HCT116 (cell line): Measurements from ENCODE around the gene FA2H. TPM values are rescaled to one million over a fixed set of nuclear protein-coding genes. Genes with fewer than 3 reads are reported as not detected.

Source experiments
- ATAC-seq: fragments of 200-7000 bp; cut with Tn5 transposase; 2 replicates; pipeline ENCODE4 v1.9.1; 2020; ENCODE audit warnings: mild to moderate bottlenecking, moderate library complexity
- BruUV-seq: library from RNA; stranded (reverse); fragments of 400-500 nt; replicated peaks from 2 replicates; lab custom pipeline; 2021; lab: Mats Ljungman, UMichigan
- CTCF ChIA-PET: fragments of 300-600 bp; sonication (Branson Sonifier 250); formaldehyde crosslinking; loops from one replicate; lab custom pipeline; 2021; ENCODE audit warnings: antibody characterized with exemption; lab: Charles Lee
- POLR2A ChIA-PET: fragments of 300-600, 350-600 bp; sonication (Branson Sonifier 250); formaldehyde crosslinking; loops from one replicate; lab custom pipeline; 2021; ENCODE audit warnings: antibody characterized with exemption; lab: Charles Lee
- RAD21 ChIA-PET, 2 experiments: fragments of 300-600 bp; sonication (Branson Sonifier 250); formaldehyde crosslinking; loops; one replicate each; lab custom pipeline; 2023; ENCODE audit warnings: low total read pairs in 2 of 2; ENCODE audit not compliant: uncharacterized antibody in 2 of 2, unreplicated experiment in 2 of 2, low non-redundant PET in 1 of 2; lab: Charles Lee
- DNase-seq: peaks from one replicate; pipeline ENCODE4 v3.0.0-alpha.2; 2010; ENCODE audit warnings: low read depth, low spot score
- H2AFZ ChIP-seq: fragments of 200-600 bp; shearing (Covaris generic), sonication (generic); 2 replicates; pipeline ENCODE4 v1.6.1; 2017; ENCODE audit warnings: low read depth, mixed run types, mixed read lengths, antibody characterized with exemption, low read length; ENCODE audit not compliant: poor library complexity, severe bottlenecking
- H3K27ac ChIP-seq: 2 replicates; pipeline ENCODE4 v1.5.1; 2012; ENCODE audit warnings: low read depth, low read length
- H3K27me3 ChIP-seq: fragments of 200-600 bp; sonication (generic); 2 replicates; pipeline ENCODE4 v1.6.1; 2016; ENCODE audit warnings: mixed run types, low read length, mixed read lengths; ENCODE audit not compliant: insufficient read depth
- H3K36me3 ChIP-seq, 2 experiments: fragments of 200-500 bp in 1 of 2; fragments of 200-600 bp in 1 of 2; sonication (Bioruptor generic) in 1 of 2; sonication (generic) in 1 of 2; 2 replicates each; pipeline versions ENCODE4 v1.5.1 to v1.6.1; 2014 to 2016; ENCODE audit warnings: low read length in 2 of 2, inconsistent platforms in 1 of 2, mixed read lengths in 1 of 2, mixed run types in 1 of 2; ENCODE audit not compliant: insufficient read depth in 2 of 2, control insufficient read depth in 1 of 2
- H3K4me1 ChIP-seq, 2 experiments: fragments of 200-600 bp in 1 of 2; sonication (generic) in 1 of 2; 2 replicates each; pipeline versions ENCODE4 v1.5.1 to v1.6.1; 2012 to 2017; ENCODE audit warnings: low read length in 2 of 2, inconsistent platforms in 1 of 2, mild to moderate bottlenecking in 1 of 2, mixed read lengths in 1 of 2, mixed run types in 1 of 2, moderate library complexity in 1 of 2; ENCODE audit not compliant: insufficient read depth in 2 of 2, control insufficient read depth in 1 of 2
- H3K4me2 ChIP-seq: fragments of 200-600 bp; sonication (generic); 2 replicates; pipeline ENCODE4 v1.6.1; 2017; ENCODE audit warnings: mixed run types, low read length, mixed read lengths
- H3K4me3 ChIP-seq, 2 experiments: fragments of 200-600 bp in 1 of 2; sonication (generic) in 1 of 2; replicated peaks in 1 of 2; 2 replicates each; pipeline ENCODE4 v1.5.1; 2011 to 2016; ENCODE audit warnings: low read length in 2 of 2, control low read depth in 1 of 2, low read depth in 1 of 2, mild to moderate bottlenecking in 1 of 2, mixed read lengths in 1 of 2, mixed run types in 1 of 2
- H3K79me2 ChIP-seq: fragments of 200-600 bp; sonication (generic); 2 replicates; pipeline ENCODE4 v1.6.1; 2017; ENCODE audit warnings: mild to moderate bottlenecking, mixed run types, low read length, moderate library complexity, mixed read lengths; ENCODE audit not compliant: insufficient read depth
- H3K9ac ChIP-seq: fragments of 200-600 bp; sonication (generic); 2 replicates; pipeline ENCODE4 v1.6.1; 2016; ENCODE audit warnings: low read length, mixed read lengths
- H3K9me2 ChIP-seq: fragments of 200-600 bp; sonication (generic), shearing (Covaris generic); 2 replicates; pipeline ENCODE4 v1.6.1; 2017; ENCODE audit warnings: mixed run types, mild to moderate bottlenecking, moderate library complexity; ENCODE audit not compliant: insufficient read depth
- H3K9me3 ChIP-seq, 2 experiments: fragments of 200-500 bp in 1 of 2; fragments of 200-600 bp in 1 of 2; sonication (Bioruptor generic) in 1 of 2; sonication (generic) in 1 of 2; 2 replicates each; pipeline ENCODE4 v1.6.1; 2014 to 2017; ENCODE audit warnings: low read length in 2 of 2, mixed read lengths in 2 of 2, inconsistent platforms in 1 of 2, low read depth in 1 of 2, mild to moderate bottlenecking in 1 of 2, mixed run types in 1 of 2, moderate library complexity in 1 of 2; ENCODE audit not compliant: control insufficient read depth in 1 of 2, insufficient read depth in 1 of 2
- H4K20me1 ChIP-seq: fragments of 200-600 bp; sonication (generic), shearing (Covaris generic); 2 replicates; pipeline ENCODE4 v1.6.1; 2017; ENCODE audit warnings: mixed run types, mild to moderate bottlenecking, moderate library complexity; ENCODE audit not compliant: insufficient read depth
- CTCF ChIP-seq, 3 experiments: fragments of 200-600 bp in 1 of 3; sonication (generic) in 1 of 3; IDR thresholded peaks in 2 of 3; conservative IDR thresholded peaks in 1 of 3; 2 replicates each; pipeline ENCODE4 v1.5.1; 2012 to 2017; ENCODE audit warnings: low read depth in 2 of 3, low read length in 2 of 3, antibody characterized with exemption in 1 of 3, borderline replicate concordance in 1 of 3, control low read depth in 1 of 3, mild to moderate bottlenecking in 1 of 3, mixed read lengths in 1 of 3, mixed run types in 1 of 3, moderate library complexity in 1 of 3; ENCODE audit not compliant: insufficient read depth in 1 of 3
- EGR1 ChIP-seq: IDR thresholded peaks from 2 replicates; pipeline ENCODE4 v1.6.1; 2012; ENCODE audit warnings: low read depth
- ELF1 ChIP-seq: IDR thresholded peaks from 2 replicates; pipeline ENCODE4 v1.6.1; 2012; ENCODE audit warnings: low read depth, borderline replicate concordance
- EZH2 ChIP-seq: fragments of 200-600 bp; sonication (generic); IDR thresholded peaks from 2 replicates; pipeline ENCODE4 v1.6.1; 2017; ENCODE audit warnings: antibody characterized with exemption, mixed run types
- EZH2phosphoT487 ChIP-seq: fragments of 200-600 bp; IDR thresholded peaks from 2 replicates; pipeline ENCODE4 v1.6.1; 2018; ENCODE audit warnings: antibody characterized with exemption, borderline replicate concordance
- FOSL1 ChIP-seq: IDR thresholded peaks from 2 replicates; pipeline ENCODE4 v1.6.1; 2012; ENCODE audit warnings: low read depth
- JUND ChIP-seq: IDR thresholded peaks from 2 replicates; pipeline ENCODE4 v1.6.1; 2012
- POLR2AphosphoS5 ChIP-seq: IDR thresholded peaks from 2 replicates; pipeline ENCODE4 v1.6.1; 2011; ENCODE audit warnings: mild to moderate bottlenecking, low read depth, low read length, moderate library complexity
- SP1 ChIP-seq: IDR thresholded peaks from 2 replicates; pipeline ENCODE4 v1.6.1; 2012; ENCODE audit warnings: low read depth
- YY1 ChIP-seq: IDR thresholded peaks from 2 replicates; pipeline ENCODE4 v1.6.1; 2011; ENCODE audit warnings: low read length, low read depth, moderate library complexity, mild to moderate bottlenecking; ENCODE audit not compliant: insufficient replicate concordance; ENCODE audit errors: extremely low read depth
- ZFX ChIP-seq: fragments of 450-650 bp; IDR thresholded peaks from 2 replicates; pipeline ENCODE4 v1.6.1; 2017
- ZNF274 ChIP-seq: fragments of 200-500 bp; sonication (Bioruptor generic); IDR thresholded peaks from 2 replicates; pipeline ENCODE4 v1.6.1; 2014; ENCODE audit warnings: mild to moderate bottlenecking, low read depth, low read length, inconsistent platforms
- intact Hi-C: fragments of 100-400 bp; cut with micrococcal nuclease; formaldehyde crosslinking; loops from 2 replicates; pipeline ENCODE4 v1.10.0; 2022
- total RNA-seq: library from RNA; stranded (reverse); gene quantifications from one replicate; pipeline ENCODE4 v1.2.1, GENCODE V29; 2021; ENCODE audit not compliant: unreplicated experiment

Gene FA2H
- total RNA-seq, 1 experiment from 2014 or later: 11.1 TPM

- no peak overlapping the region for H2AFZ ChIP-seq
- ATAC-seq (no peak), DNase-seq (no peak)
- no peak overlapping the region for H3K4me2 ChIP-seq
- no peaks in the 10 kb centered on the region for H3K9me2 ChIP-seq
- H3K27ac ChIP-seq: no peak overlapping the region
- H3K79me2 ChIP-seq: no peaks in the 10 kb centered on the region
- BruUV-seq: no TSS peak
- no peaks in the 10 kb centered on the region; a peak in 1 of 4 replicates for H3K9me3 ChIP-seq
- no peaks in the 10 kb centered on the region for H3K36me3 ChIP-seq
- TF ChIP-seq JUND: no peak
- TF ChIP-seq SP1: no peak
- TF ChIP-seq CTCF (IDR thresholded peaks at IDR 0.05 in 2 of 3, conservative IDR thresholded peaks at IDR 0.05 in 1 of 3; ENCODE audit: borderline replicate concordance in 1 of 3, insufficient read depth in 1 of 3, low read depth in 2 of 3, low read length in 2 of 3): no peak
- no peak for TF ChIP-seq FOSL1
- no peak for TF ChIP-seq EZH2
- TF ChIP-seq EZH2phosphoT487: no peak
- no peak for TF ChIP-seq ZFX
- no peak for TF ChIP-seq POLR2AphosphoS5
- TF ChIP-seq EGR1: no peak
- TF ChIP-seq YY1: no peak
- no peak for TF ChIP-seq ZNF274
- no peak for TF ChIP-seq ELF1
- TF ChIP-seq, all 23 proteins: peak for 0
- no peaks in the 10 kb centered on the region for H3K27me3 ChIP-seq
- intact Hi-C loops: no loop called here
- ChIA-PET CTCF (no interaction called here), RAD21 (no interaction called here), POLR2A (no interaction called here)
- no peak overlapping the region for H3K9ac ChIP-seq
- H4K20me1 ChIP-seq: no peaks in the 10 kb centered on the region
- no peaks in the 10 kb centered on the region for H3K4me1 ChIP-seq
- H3K4me3 ChIP-seq: no peak overlapping the region
These were observed 22.8 kb upstream of the FA2H start for GRCh38 chr16:74797414-74797813.
